Calu3 (cell line): ENCODE data around the gene EGFR. TPM values are rescaled to one million over a fixed set of nuclear protein-coding genes. Genes with fewer than 3 reads are reported as not detected.

Experiments used
- BruUV-seq: library from RNA; stranded (reverse); fragments of 400-500 nt; replicated peaks from 2 replicates; lab custom pipeline; 2021; lab: Mats Ljungman, UMichigan
- CTCF ChIA-PET: fragments of 300-600 bp; sonication (Branson Sonifier 250); formaldehyde crosslinking; loops from one replicate; lab custom pipeline; 2022; ENCODE audit warnings: antibody characterized with exemption; lab: Charles Lee
- DNase-seq: peaks from one replicate; pipeline ENCODE4 v3.0.0; 2022
- H3K27ac Mint-ChIP-seq: one replicate; pipeline ENCODE4 v1.8.0; 2022; ENCODE audit warnings: mixed read lengths; ENCODE audit not compliant: unreplicated experiment
- H3K27me3 Mint-ChIP-seq: one replicate; pipeline ENCODE4 v1.8.0; 2022; ENCODE audit warnings: mixed read lengths; ENCODE audit not compliant: unreplicated experiment
- H3K36me3 Mint-ChIP-seq: one replicate; pipeline ENCODE4 v1.8.0; 2022; ENCODE audit warnings: mild to moderate bottlenecking, moderate library complexity, mixed read lengths; ENCODE audit not compliant: insufficient read depth, unreplicated experiment
- H3K4me1 Mint-ChIP-seq: one replicate; pipeline ENCODE4 v1.8.0; 2022; ENCODE audit warnings: mild to moderate bottlenecking, low read depth, mixed read lengths; ENCODE audit not compliant: unreplicated experiment
- H3K4me3 Mint-ChIP-seq: one replicate; pipeline ENCODE4 v1.8.0; 2022; ENCODE audit warnings: mild to moderate bottlenecking, low read depth, moderate library complexity, mixed read lengths; ENCODE audit not compliant: unreplicated experiment
- H3K9me3 Mint-ChIP-seq: one replicate; pipeline ENCODE4 v1.8.0; 2022; ENCODE audit warnings: low read depth, mixed read lengths; ENCODE audit not compliant: unreplicated experiment
- CTCF ChIP-seq: fragments of 200-600 bp; IDR thresholded peaks from one replicate; pipeline ENCODE4 v1.8.0; 2022; ENCODE audit warnings: antibody characterized with exemption; ENCODE audit not compliant: unreplicated experiment
- intact Hi-C: fragments of 100-400 bp; cut with micrococcal nuclease; formaldehyde crosslinking; loops from one replicate; pipeline ENCODE4 v1.10.0; 2022; ENCODE audit not compliant: unreplicated experiment
- total RNA-seq: library from RNA; stranded (reverse); gene quantifications from 2 replicates; pipeline ENCODE4 v1.2.3, GENCODE V29; 2022

EGFR gene
- total RNA-seq, 1 experiment from 2014 or later: 87.4 TPM

- no TSS peak for BruUV-seq
Measured at GRCh38 chr7:55158541-55159382, 139.9 kb downstream of the EGFR start.

GRCh38 chr7:55160539-55160938, 141.7 kb downstream of the EGFR start:
- peaks cover 42% of the 10 kb centered on the region for H3K36me3 Mint-ChIP-seq
- H3K27ac Mint-ChIP-seq: no peak overlapping the region
- BruUV-seq: no TSS peak
- no peak for DNase-seq
- no peaks in the 10 kb centered on the region for H3K4me1 Mint-ChIP-seq
- CTCF ChIA-PET: no interaction called here
- no peaks in the 10 kb centered on the region for H3K9me3 Mint-ChIP-seq
- TF ChIP-seq CTCF: no peak
- no peaks in the 10 kb centered on the region for H3K27me3 Mint-ChIP-seq
- H3K4me3 Mint-ChIP-seq: no peak overlapping the region
- intact Hi-C loops: no loop called here

More at GRCh38 chr7:55158541-55159382, 139.9 kb downstream of the EGFR start:
- no peaks in the 10 kb centered on the region for H3K27me3 Mint-ChIP-seq
- intact Hi-C loops: no loop called here
- no peaks in the 10 kb centered on the region for H3K9me3 Mint-ChIP-seq
- no peak overlapping the region for H3K27ac Mint-ChIP-seq
- no peak overlapping the region for H3K4me3 Mint-ChIP-seq
- DNase-seq: no peak
- H3K4me1 Mint-ChIP-seq: no peaks in the 10 kb centered on the region
- CTCF ChIA-PET: interaction anchor here (0.6 to 0.9 kb wide), 2 partner anchors 9 to 1317 kb away, joined by 3 to 4 read pairs; no protein-coding TSS in a partner anchor
- H3K36me3 Mint-ChIP-seq: peaks cover 51% of the 10 kb centered on the region
- TF ChIP-seq CTCF: no peak

GRCh38 chr7:55161154-55161687, 142.4 kb downstream of the EGFR start:
- Mint-ChIP-seq H3K4me1 (no peaks in the 10 kb centered on the region), H3K27ac (no peak overlapping the region), H3K4me3 (no peak overlapping the region), H3K36me3 (peaks cover 38% of the 10 kb centered on the region), H3K27me3 (no peaks in the 10 kb centered on the region), H3K9me3 (peaks cover under 1% of the 10 kb centered on the region)
- CTCF ChIA-PET: no interaction called here
- intact Hi-C loops: no loop called here
- BruUV-seq: no TSS peak
- DNase-seq: no peak
- TF ChIP-seq CTCF: no peak

GRCh38 chr7:55162476-55162875, 143.7 kb downstream of the EGFR start:
- H3K27me3 Mint-ChIP-seq: no peaks in the 10 kb centered on the region
- peaks cover 4% of the 10 kb centered on the region for H3K9me3 Mint-ChIP-seq
- no peaks in the 10 kb centered on the region for H3K4me1 Mint-ChIP-seq
- no peak overlapping the region for H3K4me3 Mint-ChIP-seq
- DNase-seq: no peak
- no TSS peak for BruUV-seq
- CTCF ChIA-PET: no interaction called here
- peaks cover 33% of the 10 kb centered on the region for H3K36me3 Mint-ChIP-seq
- no peak overlapping the region for H3K27ac Mint-ChIP-seq
- intact Hi-C loops: no loop called here
- no peak for TF ChIP-seq CTCF
